OCI-LY7 (cell line): ENCODE results near the gene RARS2.

Source experiments
- EZH2phosphoT487 ChIP-seq: fragments of 200-600 bp; sonication (generic); IDR thresholded peaks from 2 replicates; pipeline ENCODE4 v1.6.1; 2018; ENCODE audit warnings: low read depth, borderline replicate concordance, mild to moderate bottlenecking, mixed run types, antibody characterized with exemption, low read length, moderate library complexity, mixed read lengths
- TF ChIP-seq, protein P1 (sequence below): fragments of 200-600 bp; sonication (generic); conservative IDR thresholded peaks from 2 replicates; pipeline ENCODE4 v1.5.1; 2014; ENCODE audit warnings: mild to moderate bottlenecking, antibody characterized with exemption, low read length, moderate library complexity, mixed read lengths

DNA sequence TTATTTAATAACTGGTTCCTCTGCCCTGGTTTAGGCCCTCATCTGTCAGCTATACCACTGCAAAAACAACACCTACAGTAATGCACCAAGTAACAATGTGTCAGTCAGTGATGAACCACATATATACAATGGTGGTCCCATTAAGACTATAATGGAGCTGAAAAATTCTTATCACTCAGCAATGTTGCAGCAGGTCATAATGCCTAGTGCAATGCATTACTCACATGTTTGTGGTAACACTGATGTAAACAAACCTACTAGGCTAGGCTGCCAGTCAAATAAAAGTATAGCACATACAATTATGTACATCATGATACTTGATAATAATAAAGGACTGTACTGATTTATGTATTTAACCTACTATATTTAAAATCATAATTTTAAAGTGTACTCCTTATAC is 31.3 kb downstream of the RARS2 start:
- TF ChIP-seq, protein P1, sequence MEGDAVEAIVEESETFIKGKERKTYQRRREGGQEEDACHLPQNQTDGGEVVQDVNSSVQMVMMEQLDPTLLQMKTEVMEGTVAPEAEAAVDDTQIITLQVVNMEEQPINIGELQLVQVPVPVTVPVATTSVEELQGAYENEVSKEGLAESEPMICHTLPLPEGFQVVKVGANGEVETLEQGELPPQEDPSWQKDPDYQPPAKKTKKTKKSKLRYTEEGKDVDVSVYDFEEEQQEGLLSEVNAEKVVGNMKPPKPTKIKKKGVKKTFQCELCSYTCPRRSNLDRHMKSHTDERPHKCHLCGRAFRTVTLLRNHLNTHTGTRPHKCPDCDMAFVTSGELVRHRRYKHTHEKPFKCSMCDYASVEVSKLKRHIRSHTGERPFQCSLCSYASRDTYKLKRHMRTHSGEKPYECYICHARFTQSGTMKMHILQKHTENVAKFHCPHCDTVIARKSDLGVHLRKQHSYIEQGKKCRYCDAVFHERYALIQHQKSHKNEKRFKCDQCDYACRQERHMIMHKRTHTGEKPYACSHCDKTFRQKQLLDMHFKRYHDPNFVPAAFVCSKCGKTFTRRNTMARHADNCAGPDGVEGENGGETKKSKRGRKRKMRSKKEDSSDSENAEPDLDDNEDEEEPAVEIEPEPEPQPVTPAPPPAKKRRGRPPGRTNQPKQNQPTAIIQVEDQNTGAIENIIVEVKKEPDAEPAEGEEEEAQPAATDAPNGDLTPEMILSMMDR, result no peak
- no peak for TF ChIP-seq EZH2phosphoT487
